ENCODE measurements around the gene ZNF784.
"Not testable (repeated sequence)": the region's sequence is repeated elsewhere in the genome, so short reads cannot be mapped to it uniquely, and the experiment has no call there.

ZNF784 gene

GRCh38 chr19:55584871-55585270 lies 39.5 kb downstream of the ZNF784 start:
- H3K4me3 ChIP-seq (ENCODE audit: low read depth, low read length): no peak overlapping the region
- H3K4me1 ChIP-seq (ENCODE audit: control insufficient read depth, insufficient read depth, low read length): peaks cover 11% of the 10 kb centered on the region
- no peak for TF ChIP-seq ZNF223 (tag by site-specific recombination; IDR thresholded peaks at IDR 0.05)
- TF ChIP-seq ZNF121 (tag by site-specific recombination; IDR thresholded peaks at IDR 0.05): peak; percentile 66
- TF ChIP-seq, protein P1, sequence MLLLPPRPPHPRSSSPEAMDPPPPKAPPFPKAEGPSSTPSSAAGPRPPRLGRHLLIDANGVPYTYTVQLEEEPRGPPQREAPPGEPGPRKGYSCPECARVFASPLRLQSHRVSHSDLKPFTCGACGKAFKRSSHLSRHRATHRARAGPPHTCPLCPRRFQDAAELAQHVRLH (tag by site-specific recombination; IDR thresholded peaks at IDR 0.05): peak; percentile 54
- TF ChIP-seq ZNF146 (tag by site-specific recombination; IDR thresholded peaks at IDR 0.05): peak; percentile 98
- no peak for TF ChIP-seq GLI2 (tag by site-specific recombination; IDR thresholded peaks at IDR 0.05; ENCODE audit: borderline replicate concordance, low read depth)
- TF ChIP-seq, protein P2, sequence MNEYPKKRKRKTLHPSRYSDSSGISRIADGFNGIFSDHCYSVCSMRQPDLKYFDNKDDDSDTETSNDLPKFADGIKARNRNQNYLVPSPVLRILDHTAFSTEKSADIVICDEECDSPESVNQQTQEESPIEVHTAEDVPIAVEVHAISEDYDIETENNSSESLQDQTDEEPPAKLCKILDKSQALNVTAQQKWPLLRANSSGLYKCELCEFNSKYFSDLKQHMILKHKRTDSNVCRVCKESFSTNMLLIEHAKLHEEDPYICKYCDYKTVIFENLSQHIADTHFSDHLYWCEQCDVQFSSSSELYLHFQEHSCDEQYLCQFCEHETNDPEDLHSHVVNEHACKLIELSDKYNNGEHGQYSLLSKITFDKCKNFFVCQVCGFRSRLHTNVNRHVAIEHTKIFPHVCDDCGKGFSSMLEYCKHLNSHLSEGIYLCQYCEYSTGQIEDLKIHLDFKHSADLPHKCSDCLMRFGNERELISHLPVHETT (tag by site-specific recombination; IDR thresholded peaks at IDR 0.05): no peak
- no peak for TF ChIP-seq ZNF391 (tag by site-specific recombination; IDR thresholded peaks at IDR 0.05; ENCODE audit: borderline replicate concordance, low read depth)
- no peak for TF ChIP-seq ZNF843 (tag by site-specific recombination; IDR thresholded peaks at IDR 0.05)
- CTCF ChIA-PET: no interaction called here
- H3K27ac ChIP-seq (ENCODE audit: extremely low read depth, low read depth, low read length): no peak overlapping the region
- no peaks in the 10 kb centered on the region; a peak in 1 of 3 replicates for H3K36me3 ChIP-seq (ENCODE audit: control insufficient read depth in 2 of 2, insufficient read depth in 1 of 2, low read length in 2 of 2)
- no peaks in the 10 kb centered on the region for H3K9me3 ChIP-seq (ENCODE audit: control insufficient read depth, insufficient read depth, low read depth, low read length)
- POLR2A ChIA-PET: interaction anchor here (1.2 to 6.9 kb wide), 3 partner anchors 13 to 21 kb away, joined by 3 to 71 read pairs (median 7); partner anchors contain the start of genes FIZ1, ZNF524 and ZNF865

DNA sequence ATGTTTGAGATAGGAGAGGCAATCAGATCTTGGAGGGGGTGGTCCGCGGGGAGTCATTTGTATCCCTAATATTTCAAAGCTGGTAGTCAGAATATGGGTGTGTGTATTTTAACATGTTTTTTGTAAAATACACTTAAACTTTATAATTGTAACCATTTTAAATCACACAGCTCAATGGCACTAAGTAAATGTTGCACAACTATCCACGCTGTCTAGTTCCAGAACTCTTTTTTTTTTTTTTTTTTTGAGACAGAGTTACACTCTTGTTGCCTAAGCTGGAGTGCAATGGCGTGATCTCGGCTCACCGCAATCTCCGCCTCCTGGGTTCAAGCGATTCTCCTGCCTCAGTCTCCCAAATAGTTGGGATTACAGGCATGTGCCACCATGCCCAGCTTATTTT lies 40.5 kb downstream of the ZNF784 start:
- H3K27ac ChIP-seq (ENCODE audit: extremely low read depth, low read depth, low read length); H3K9me3 ChIP-seq (ENCODE audit: control insufficient read depth, insufficient read depth, low read depth, low read length); H3K4me3 ChIP-seq (ENCODE audit: low read depth, low read length); H3K36me3 ChIP-seq (ENCODE audit: control insufficient read depth in 2 of 2, insufficient read depth in 1 of 2, low read length in 2 of 2): not testable (repeated sequence)
- POLR2A ChIA-PET: interaction anchor here (0.6 to 6.9 kb wide), 3 partner anchors 14 to 108 kb away, joined by 3 to 71 read pairs (median 4); partner anchors contain the start of genes FIZ1, ZNF524 and ZNF784
- CTCF ChIA-PET: interaction anchor here (0.7 to 1.9 kb wide), 4 partner anchors 42 to 80 kb away, joined by 3 to 6 read pairs (median 4); no protein-coding TSS in a partner anchor
- peaks cover 11% of the 10 kb centered on the region; the same call in 1 of the 2 replicates for H3K4me1 ChIP-seq (ENCODE audit: control insufficient read depth, insufficient read depth, low read length)

DNA sequence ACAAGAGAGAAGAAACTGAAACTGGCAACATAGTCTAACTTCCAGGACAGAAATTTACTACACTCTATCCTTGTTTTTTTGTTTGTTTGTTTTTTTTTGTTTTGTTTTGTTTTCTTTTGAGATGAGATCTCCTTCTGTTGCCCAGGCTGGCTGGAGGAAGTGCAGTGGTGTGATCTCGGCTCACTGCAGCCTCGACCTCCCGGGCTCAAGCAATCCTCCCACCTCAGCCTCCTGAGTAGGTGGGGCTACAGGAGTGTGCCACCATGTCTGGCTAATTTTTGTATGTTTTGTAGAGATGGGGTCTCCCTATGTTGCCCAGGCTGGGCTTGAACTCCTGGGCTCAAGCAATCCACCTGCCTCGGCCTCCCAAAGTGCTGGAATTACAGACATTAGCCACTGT lies 42.1 kb downstream of the ZNF784 start:
- ChIA-PET POLR2A (interaction anchor here (3.2 kb wide), 1 partner anchor 17 kb away, joined by 21 read pairs; the partner anchor contains the start of genes FIZ1 and ZNF524), CTCF (interaction anchor here (1.0 kb wide), 1 partner anchor 77 kb away, joined by 3 read pairs; no protein-coding TSS in a partner anchor)
- not testable (repeated sequence) for H3K27ac ChIP-seq (ENCODE audit: extremely low read depth, low read depth, low read length); H3K4me3 ChIP-seq (ENCODE audit: low read depth, low read length); H3K9me3 ChIP-seq (ENCODE audit: control insufficient read depth, insufficient read depth, low read depth, low read length)
- peaks cover 11% of the 10 kb centered on the region; the same call in 1 of the 2 replicates for H3K4me1 ChIP-seq (ENCODE audit: control insufficient read depth, insufficient read depth, low read length)
- H3K36me3 ChIP-seq (ENCODE audit: control insufficient read depth in 2 of 2, insufficient read depth in 1 of 2, low read length in 2 of 2): peaks cover 0 to 13% of the 10 kb centered on the region in 2 experiments; a peak in 2 of 3 replicates

DNA sequence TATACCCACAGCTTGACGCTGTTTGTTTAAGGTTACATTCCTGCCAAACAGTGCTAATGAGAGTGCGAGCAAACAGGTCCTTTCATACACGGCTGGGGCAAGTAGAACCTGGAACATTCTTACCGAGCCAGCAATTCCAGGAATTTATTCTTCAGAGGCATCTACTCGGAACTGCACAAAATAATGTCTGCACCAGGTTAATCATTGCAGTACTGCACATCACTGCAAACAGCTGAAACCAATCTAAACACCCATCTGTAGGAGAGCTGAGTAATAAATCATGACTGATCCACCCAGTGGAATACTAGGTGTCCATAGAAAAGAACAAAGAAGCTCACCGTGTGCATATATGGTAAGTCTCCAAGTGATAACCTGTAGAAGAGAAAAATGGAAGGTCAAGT lies 42.5 kb downstream of the ZNF784 start:
- H3K36me3 ChIP-seq (ENCODE audit: control insufficient read depth in 2 of 2, insufficient read depth in 1 of 2, low read length in 2 of 2): peaks cover 3 to 18% of the 10 kb centered on the region in 2 experiments; a peak in 2 of 3 replicates
- ChIA-PET POLR2A (interaction anchor here (0.6 to 3.2 kb wide), 2 partner anchors 17 to 105 kb away, joined by 12 to 21 read pairs; partner anchors contain the start of genes FIZ1 and ZNF524), CTCF (interaction anchor here (0.7 to 1.6 kb wide), 3 partner anchors 25 to 77 kb away, joined by 3 to 8 read pairs (median 4); no protein-coding TSS in a partner anchor)
- H3K9me3 ChIP-seq (ENCODE audit: control insufficient read depth, insufficient read depth, low read depth, low read length): no peaks in the 10 kb centered on the region
- peaks cover 9% of the 10 kb centered on the region; the same call in 1 of the 2 replicates for H3K4me1 ChIP-seq (ENCODE audit: control insufficient read depth, insufficient read depth, low read length)
- no peak overlapping the region for H3K4me3 ChIP-seq (ENCODE audit: low read depth, low read length)
- H3K27ac ChIP-seq (ENCODE audit: extremely low read depth, low read depth, low read length): no peak overlapping the region
- TF ChIP-seq KLF9 (tag by site-specific recombination; IDR thresholded peaks at IDR 0.05; ENCODE audit: low read depth): no peak
- peak; percentile 16; the same call in 1 of the 2 replicates for TF ChIP-seq SCRT2 (tag by site-specific recombination; IDR thresholded peaks at IDR 0.05)
